Stimulated activated CD8-positive, alpha-beta memory T cell treated with anti-CD3 and anti-CD28 coated beads, Interleukin-4, amount 100 ng/mL, for 4 hours (primary cell): ENCODE results near the gene SPIRE1.
"Not testable (repeated sequence)": the region's sequence is repeated elsewhere in the genome, so short reads cannot be mapped to it uniquely, and the experiment has no call there.

Source experiments
- DNase-seq, 2 donors: peaks; one replicate each; pipeline ENCODE4 v3.0.0-alpha.2; 2020; ENCODE audit warnings: low read depth in 2 of 2, low spot score in 1 of 2

Gene SPIRE1

DNA sequence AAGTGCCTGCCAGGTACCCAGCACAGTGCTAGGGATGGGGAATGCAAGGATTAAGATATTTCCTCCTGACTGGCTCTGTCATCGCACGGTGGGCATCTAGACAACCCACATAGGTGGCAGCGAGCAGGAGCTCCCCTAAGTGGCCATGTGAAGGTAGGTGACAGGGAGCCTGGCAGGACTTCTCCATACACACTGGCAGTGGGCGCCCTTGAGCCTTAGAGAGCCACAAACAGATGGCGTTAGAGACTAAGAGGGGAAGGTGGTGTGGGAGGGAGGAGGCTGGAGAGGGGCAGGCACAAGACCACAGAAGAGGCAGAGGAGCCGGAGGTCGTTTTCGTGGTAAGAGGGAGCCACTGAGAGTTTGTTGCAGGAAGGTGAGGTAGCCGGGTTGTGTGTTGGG lies 235.0 kb downstream of the SPIRE1 start:
- DNase-seq: no peak

DNA sequence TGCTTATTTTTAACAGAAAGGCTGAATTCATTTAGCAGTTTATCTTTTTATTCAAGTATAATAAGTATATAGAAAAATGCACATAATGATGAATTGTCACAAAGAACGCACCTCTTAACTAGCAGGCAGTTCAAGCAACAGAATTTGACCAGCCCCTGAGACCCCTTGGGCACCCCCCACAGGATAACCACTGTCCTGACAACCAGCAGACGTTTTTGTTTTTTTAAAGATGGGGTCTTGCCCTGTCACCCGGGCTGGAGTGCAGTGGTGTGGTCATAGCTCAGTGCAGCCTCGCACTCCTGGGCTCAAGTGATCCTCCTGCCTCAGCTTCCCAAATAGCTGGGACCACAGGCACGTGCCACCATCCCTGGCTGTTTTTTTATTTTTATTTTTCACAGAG lies 236.2 kb downstream of the SPIRE1 start:
- no peak for DNase-seq

DNA sequence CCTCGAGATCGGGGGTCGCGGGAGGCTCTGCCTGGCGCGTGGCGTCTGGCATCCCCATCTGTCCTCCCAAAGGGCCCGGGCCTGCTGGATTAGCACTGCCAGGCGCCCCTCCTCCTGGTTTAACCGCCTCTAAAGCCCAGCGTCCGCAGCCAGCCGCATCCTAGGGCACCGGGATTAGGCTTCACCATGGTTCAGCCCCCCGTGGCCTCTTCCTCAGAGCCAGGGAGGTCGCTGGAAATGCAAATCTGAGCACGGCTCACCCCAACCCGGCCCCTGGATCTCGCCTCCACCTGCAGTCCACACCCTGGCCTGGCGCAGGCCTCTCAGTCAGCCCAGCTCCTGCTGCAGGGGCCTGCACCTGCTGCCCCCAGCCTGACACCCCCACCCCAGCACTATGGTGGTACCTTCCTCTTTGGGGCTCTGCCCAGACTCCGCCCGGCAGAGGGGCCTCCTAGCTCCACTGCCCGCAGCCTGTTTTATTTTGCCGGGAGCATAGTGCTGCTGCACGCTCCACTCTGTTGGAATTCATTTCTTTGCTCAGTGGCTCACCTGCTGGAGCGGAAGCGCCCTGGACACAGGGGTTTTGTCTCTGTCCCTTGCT lies 237.0 kb downstream of the SPIRE1 start:
- DNase-seq: no peak

GRCh38 chr18:12417687-12418086 lies 240.2 kb downstream of the SPIRE1 start:
- no peak for DNase-seq

DNA sequence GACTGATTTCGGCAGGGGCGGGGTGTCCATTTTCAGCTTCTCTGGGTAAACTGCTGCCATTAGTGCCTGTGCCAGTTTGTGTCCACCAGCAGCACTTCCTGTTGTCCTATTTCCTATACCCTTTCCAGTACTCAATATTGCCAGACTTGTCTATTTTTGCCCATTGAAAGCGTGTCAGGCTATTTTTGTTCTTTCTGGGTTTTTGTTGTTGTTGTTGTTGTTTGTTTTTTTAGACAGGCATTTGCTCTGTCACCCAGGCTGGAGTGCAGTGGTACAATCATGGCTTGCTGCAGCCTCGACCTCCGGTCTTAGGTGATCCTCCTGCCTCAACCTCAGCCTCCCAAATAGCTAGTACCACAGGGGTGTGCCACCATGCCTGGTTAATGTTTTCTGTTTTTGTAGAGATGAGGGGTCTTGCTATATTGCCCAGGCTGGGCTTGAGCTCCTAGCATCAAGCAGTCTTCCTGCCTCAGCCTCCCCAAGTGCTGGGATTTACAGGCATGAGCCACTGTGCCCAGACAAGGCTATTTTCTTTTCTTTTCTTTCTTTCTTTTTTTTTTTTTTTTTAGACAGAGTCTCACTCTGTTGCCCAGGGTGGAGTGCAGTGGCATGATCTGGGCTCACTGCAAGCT lies 241.7 kb downstream of the SPIRE1 start:
- DNase-seq: no peak

GRCh38 chr18:12411456-12411855 lies 246.5 kb downstream of the SPIRE1 start:
- no peak for DNase-seq

GRCh38 chr18:12410747-12411146 lies 247.2 kb downstream of the SPIRE1 start:
- not testable (repeated sequence) for DNase-seq

DNA sequence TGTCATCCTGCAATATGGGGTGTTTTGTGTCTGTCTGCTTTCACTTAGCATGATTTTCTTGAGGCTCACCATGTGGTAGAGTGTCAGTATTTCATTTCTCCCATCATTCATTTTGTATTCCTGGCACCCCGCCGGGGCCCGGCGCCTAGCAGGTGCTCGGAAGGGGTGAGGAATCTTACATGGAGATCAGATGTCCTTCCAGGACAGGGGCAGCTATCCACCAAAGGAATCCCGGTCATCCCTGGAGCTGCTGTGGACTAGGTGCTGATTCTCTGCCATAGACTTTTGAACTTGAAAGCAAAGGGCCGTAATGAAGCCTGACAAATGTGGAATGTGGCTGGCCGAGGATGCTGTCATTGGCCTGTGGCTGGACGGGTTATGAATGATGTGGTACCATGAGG lies 247.8 kb downstream of the SPIRE1 start:
- no peak for DNase-seq

GRCh38 chr18:12409469-12409868 lies 248.4 kb downstream of the SPIRE1 start:
- no peak for DNase-seq

DNA sequence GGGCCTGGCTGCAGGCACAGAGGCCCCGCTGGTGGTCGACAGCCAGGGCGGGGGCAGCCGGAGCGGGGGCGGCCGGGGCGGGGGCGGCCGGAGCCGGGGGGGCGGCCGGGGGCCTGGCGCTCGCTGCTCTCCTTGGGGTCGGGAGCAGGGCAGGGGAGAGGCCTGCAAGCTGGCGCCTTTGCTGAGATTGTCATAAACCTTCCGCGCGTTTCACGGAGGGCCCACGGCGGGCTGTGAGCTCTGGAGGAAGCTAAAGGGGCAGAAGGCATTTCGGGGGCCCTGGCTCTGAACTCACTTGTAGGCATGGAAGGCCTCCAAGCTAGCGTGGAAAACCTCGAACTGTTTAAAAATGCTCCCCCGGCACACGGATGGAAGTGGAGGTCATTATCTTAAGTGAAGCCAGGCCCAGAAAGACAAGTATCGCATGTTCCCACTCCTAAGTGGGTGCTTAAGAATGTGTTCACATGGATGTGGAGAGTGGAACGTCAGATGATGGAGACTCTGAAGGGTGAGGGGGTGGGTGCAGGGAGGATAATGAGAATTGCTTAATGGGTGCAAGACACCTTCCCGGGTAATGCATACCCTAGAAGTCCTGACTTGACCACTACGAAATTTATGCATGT lies 249.5 kb downstream of the SPIRE1 start:
- DNase-seq: no peak

GRCh38 chr18:12406371-12407111 lies 251.4 kb downstream of the SPIRE1 start:
- no peak for DNase-seq

DNA sequence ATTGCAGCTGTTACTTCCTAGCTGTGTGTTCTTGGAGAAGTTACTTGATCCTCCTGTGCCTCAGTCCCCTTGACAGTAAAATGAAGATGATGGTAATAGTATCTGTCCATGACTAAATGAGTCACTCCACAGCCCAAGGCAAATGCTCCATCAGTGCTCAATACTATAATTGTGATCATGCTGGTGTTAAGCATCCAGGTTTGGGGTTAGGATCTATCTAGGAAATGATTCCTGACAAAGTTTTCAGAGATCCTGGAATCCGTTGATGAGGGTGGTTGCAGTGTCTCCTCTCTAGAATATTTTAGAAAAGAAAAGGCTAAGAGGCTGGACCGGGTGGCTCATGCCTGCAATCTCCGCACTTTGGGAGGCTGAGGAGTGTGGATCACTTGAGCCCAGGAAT lies 252.8 kb downstream of the SPIRE1 start:
- no peak for DNase-seq

DNA sequence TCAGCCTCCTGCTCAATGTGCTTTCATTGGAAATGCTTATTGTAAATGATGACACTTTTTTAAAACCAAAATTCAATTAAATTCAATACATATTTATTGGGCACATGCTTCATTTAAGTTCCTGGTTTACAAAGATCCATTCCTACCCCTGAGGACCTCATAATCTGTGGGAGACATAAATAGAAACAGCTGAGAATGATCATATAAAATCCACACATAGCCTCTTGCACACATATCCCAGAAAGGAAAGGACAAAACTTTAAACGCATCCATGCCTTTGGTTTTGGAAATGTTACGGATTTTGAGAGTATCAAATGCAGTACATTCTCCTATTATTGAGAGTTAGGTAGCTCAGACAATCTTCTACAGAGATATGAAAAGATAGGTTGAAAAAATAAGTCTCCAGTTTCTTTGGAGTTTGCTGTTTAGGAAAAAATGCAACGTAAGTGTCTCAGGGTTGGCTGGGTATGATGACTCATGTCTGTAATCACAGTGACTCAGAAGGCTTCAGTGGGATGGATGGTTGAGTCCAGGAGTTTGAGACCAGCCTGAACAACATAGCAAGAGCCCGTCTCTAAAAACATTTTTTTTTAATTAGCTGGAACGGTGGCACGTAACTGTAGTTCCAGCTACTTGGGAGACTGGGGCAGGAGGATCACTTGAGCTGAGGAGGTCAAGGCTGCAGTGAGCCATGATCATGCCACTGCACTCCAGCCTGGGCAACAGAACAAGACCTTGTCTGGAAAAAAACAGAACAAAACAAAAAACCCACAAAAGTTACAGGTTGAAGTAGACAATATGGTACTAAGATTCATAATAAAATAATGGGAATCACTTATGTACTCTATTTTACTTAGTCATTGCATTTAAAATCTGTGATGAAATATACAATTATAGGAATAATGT lies 254.1 kb downstream of the SPIRE1 start:
- DNase-seq: no peak

GRCh38 chr18:12401881-12402280 lies 256.0 kb downstream of the SPIRE1 start:
- no peak for DNase-seq

GRCh38 chr18:12399231-12399630 lies 258.7 kb downstream of the SPIRE1 start:
- DNase-seq: no peak

DNA sequence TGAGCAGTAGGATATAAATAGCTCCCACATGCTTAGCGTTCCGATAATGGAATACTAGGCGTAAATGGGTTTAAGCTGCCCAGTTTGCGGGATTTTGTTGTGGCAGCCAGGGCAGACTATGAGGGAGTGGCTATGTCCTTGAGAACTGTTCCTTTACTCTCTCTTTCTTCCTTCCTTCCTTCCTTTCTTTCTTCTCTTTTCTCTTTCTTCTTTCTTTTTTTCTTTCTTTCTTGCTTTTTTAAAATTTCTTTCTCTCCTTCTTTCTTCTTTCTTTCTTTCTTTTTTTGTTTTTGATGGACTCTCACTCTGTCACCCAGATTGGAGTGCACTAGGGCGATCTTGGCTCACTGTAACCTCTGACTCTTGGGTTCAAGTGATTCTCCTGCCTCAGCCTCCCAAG lies 259.3 kb downstream of the SPIRE1 start:
- no peak for DNase-seq

DNA sequence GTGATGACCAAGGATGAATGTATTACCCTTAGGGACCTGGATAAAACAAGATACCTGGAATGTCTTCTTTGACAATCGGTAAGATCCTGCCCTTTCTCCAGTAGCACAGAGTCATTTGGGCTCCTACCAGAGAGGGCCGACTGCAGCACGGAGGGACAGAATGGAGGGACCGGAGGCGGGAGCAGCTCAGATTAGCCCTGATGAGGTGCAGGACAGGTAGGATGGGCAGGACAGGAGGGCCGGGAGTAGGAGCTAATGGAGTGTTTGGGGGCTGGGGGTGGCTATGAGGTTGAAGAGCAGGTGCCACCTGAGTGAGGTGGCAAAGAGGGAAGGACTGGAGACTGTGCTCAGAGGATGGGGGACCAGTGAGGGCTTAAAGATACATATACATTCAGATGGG lies 260.1 kb downstream of the SPIRE1 start:
- no peak for DNase-seq

DNA sequence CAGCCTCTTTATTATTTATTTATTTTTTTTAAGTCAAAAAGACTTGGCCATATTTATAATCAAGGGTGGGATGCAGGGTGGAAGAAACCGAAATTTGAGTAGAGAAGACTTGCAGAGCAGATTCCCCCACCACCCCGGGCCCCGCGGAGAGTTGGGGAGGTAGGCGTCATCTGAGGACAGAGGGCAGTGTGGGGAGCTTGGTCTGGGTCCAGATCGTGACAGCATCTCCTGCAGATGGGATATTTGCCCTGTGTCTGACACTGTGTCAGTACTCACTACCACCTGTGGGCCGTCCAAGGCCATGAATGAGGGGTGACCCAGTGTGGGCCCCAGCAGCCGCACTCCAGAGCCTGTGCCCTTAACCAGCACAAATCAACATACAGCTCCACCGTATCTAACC lies 260.7 kb downstream of the SPIRE1 start:
- no peak for DNase-seq
